ENCODE measurements around the gene SAMD8.

DNA sequence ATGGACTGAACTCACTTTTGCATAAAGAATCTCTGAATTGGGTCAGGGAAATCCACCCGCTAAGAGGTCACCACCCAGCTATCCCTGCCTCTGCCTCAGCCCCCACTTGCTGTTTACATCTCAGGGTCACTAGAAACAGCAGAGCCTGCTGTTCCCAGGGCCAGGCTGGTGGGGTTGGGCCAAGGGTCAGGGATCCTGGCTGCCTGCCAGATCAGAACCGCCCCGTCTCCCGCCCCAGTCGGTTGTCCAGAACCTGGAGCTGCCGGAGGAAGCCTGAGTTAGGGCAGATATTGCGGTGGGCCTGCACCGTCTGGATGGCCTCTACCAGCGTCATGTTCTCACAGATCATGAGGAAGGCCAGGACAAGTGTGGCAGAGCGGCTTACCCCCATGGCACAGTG, 17.0 kb upstream of the SAMD8 start:
- TF ChIP-seq, protein P1, sequence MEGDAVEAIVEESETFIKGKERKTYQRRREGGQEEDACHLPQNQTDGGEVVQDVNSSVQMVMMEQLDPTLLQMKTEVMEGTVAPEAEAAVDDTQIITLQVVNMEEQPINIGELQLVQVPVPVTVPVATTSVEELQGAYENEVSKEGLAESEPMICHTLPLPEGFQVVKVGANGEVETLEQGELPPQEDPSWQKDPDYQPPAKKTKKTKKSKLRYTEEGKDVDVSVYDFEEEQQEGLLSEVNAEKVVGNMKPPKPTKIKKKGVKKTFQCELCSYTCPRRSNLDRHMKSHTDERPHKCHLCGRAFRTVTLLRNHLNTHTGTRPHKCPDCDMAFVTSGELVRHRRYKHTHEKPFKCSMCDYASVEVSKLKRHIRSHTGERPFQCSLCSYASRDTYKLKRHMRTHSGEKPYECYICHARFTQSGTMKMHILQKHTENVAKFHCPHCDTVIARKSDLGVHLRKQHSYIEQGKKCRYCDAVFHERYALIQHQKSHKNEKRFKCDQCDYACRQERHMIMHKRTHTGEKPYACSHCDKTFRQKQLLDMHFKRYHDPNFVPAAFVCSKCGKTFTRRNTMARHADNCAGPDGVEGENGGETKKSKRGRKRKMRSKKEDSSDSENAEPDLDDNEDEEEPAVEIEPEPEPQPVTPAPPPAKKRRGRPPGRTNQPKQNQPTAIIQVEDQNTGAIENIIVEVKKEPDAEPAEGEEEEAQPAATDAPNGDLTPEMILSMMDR (IDR thresholded peaks at IDR 0.05; ENCODE audit: insufficient read depth, low read length, poor library complexity, severe bottlenecking): no peak
- no peak for TF ChIP-seq EZH2phosphoT487 (conservative IDR thresholded peaks at IDR 0.05; ENCODE audit: low read length)
